ENCODE data around the gene OLIG2. TPM values are rescaled to one million over a fixed set of nuclear protein-coding genes. Genes with fewer than 3 reads are reported as not detected.

The OLIG2 gene
- total and polyA plus RNA-seq, 2 of the 13 experiments (the other 11 are each of a cell fraction or from before 2014, with no cell fraction given): not detected

DNA sequence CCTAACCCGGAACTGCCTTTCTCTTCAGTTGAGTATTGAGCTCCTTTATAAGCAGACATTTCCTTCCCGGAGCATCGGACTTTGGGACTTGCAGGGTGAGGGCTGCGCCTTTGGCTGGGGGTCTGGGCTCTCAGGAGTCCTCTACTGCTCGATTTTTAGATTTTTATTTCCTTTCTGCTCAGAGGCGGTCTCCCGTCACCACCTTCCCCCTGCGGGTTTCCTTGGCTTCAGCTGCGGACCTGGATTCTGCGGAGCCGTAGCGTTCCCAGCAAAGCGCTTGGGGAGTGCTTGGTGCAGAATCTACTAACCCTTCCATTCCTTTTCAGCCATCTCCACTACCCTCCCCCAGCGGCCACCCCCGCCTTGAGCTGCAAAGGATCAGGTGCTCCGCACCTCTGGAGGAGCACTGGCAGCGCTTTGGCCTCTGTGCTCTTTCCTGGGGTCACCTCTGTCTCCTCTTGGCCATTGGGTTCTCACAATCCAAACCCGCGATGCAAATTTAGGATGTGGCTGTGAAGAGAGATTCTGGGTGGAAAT, 3.7 kb downstream of the OLIG2 start (continued):
- TF ChIP-seq, protein P1, sequence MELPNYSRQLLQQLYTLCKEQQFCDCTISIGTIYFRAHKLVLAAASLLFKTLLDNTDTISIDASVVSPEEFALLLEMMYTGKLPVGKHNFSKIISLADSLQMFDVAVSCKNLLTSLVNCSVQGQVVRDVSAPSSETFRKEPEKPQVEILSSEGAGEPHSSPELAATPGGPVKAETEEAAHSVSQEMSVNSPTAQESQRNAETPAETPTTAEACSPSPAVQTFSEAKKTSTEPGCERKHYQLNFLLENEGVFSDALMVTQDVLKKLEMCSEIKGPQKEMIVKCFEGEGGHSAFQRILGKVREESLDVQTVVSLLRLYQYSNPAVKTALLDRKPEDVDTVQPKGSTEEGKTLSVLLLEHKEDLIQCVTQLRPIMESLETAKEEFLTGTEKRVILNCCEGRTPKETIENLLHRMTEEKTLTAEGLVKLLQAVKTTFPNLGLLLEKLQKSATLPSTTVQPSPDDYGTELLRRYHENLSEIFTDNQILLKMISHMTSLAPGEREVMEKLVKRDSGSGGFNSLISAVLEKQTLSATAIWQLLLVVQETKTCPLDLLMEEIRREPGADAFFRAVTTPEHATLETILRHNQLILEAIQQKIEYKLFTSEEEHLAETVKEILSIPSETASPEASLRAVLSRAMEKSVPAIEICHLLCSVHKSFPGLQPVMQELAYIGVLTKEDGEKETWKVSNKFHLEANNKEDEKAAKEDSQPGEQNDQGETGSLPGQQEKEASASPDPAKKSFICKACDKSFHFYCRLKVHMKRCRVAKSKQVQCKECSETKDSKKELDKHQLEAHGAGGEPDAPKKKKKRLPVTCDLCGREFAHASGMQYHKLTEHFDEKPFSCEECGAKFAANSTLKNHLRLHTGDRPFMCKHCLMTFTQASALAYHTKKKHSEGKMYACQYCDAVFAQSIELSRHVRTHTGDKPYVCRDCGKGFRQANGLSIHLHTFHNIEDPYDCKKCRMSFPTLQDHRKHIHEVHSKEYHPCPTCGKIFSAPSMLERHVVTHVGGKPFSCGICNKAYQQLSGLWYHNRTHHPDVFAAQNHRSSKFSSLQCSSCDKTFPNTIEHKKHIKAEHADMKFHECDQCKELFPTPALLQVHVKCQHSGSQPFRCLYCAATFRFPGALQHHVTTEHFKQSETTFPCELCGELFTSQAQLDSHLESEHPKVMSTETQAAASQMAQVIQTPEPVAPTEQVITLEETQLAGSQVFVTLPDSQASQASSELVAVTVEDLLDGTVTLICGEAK (IDR thresholded peaks at IDR 0.05): no peak
- TF ChIP-seq, protein P1 (CRISPR knock-in tag; IDR thresholded peaks at IDR 0.05): no peak
- TF ChIP-seq, protein P2, sequence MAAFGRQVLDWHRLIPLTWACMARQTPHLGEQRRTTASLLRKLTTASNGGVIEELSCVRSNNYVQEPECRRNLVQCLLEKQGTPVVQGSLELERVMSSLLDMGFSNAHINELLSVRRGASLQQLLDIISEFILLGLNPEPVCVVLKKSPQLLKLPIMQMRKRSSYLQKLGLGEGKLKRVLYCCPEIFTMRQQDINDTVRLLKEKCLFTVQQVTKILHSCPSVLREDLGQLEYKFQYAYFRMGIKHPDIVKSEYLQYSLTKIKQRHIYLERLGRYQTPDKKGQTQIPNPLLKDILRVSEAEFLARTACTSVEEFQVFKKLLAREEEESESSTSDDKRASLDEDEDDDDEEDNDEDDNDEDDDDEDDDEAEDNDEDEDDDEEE (CRISPR knock-in tag; IDR thresholded peaks at IDR 0.05): no peak
- no peak for TF ChIP-seq RAD21 (CRISPR knock-in tag; IDR thresholded peaks at IDR 0.05)
- TF ChIP-seq, protein P3, sequence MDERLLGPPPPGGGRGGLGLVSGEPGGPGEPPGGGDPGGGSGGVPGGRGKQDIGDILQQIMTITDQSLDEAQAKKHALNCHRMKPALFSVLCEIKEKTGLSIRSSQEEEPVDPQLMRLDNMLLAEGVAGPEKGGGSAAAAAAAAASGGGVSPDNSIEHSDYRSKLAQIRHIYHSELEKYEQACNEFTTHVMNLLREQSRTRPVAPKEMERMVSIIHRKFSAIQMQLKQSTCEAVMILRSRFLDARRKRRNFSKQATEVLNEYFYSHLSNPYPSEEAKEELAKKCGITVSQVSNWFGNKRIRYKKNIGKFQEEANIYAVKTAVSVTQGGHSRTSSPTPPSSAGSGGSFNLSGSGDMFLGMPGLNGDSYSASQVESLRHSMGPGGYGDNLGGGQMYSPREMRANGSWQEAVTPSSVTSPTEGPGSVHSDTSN (CRISPR knock-in tag; IDR thresholded peaks at IDR 0.05): no peak
- TF ChIP-seq NFAT5 (CRISPR knock-in tag; IDR thresholded peaks at IDR 0.05): no peak
- no peak for TF ChIP-seq EHMT2 (IDR thresholded peaks at IDR 0.05; ENCODE audit: borderline replicate concordance, low read depth, low read length)
- no peak for TF ChIP-seq AHR (CRISPR knock-in tag; IDR thresholded peaks at IDR 0.05)

Data from HepG2 (cell line).